Neural progenitor cell (in vitro differentiated cells): Measurements from ENCODE around the gene TECTA. TPM values are rescaled to one million over a fixed set of nuclear protein-coding genes. Genes with fewer than 3 reads are reported as not detected.

Experiments
- DNase-seq: peaks from one replicate; pipeline ENCODE4 v3.0.0-alpha.2; 2016; ENCODE audit warnings: low spot score
- H2AFZ ChIP-seq: fragments of 200-600 bp; sonication (generic); replicated peaks from 2 replicates; pipeline ENCODE4 v1.6.1; 2016; ENCODE audit warnings: antibody characterized with exemption
- H3F3A ChIP-seq: fragments of 200-600 bp; sonication (generic); 2 replicates; pipeline ENCODE4 v1.6.1; 2016; ENCODE audit warnings: antibody characterized with exemption, low read depth
- H3K27ac ChIP-seq: fragments of 200-600 bp; sonication (generic); 2 replicates; pipeline ENCODE4 v1.5.1; 2016; ENCODE audit warnings: mild to moderate bottlenecking
- H3K27me3 ChIP-seq: fragments of 200-600 bp; sonication (generic); 2 replicates; pipeline ENCODE4 v1.6.1; 2016; ENCODE audit warnings: mild to moderate bottlenecking, moderate library complexity
- H3K36me3 ChIP-seq: fragments of 200-600 bp; sonication (generic); 2 replicates; pipeline ENCODE4 v1.5.1; 2016
- H3K4me1 ChIP-seq: fragments of 200-600 bp; sonication (generic); 2 replicates; pipeline ENCODE4 v1.6.1; 2016; ENCODE audit warnings: mixed run types
- H3K4me2 ChIP-seq: fragments of 200-600 bp; sonication (generic); 2 replicates; pipeline ENCODE4 v1.6.1; 2016
- H3K4me3 ChIP-seq: fragments of 200-600 bp; sonication (generic); 2 replicates; pipeline ENCODE4 v1.5.1; 2016
- H3K79me2 ChIP-seq: fragments of 200-600 bp; sonication (generic); 2 replicates; pipeline ENCODE4 v1.6.1; 2016; ENCODE audit warnings: low read depth
- H3K9ac ChIP-seq: fragments of 200-600 bp; sonication (generic); 2 replicates; pipeline ENCODE4 v1.6.1; 2016
- H3K9me3 ChIP-seq: fragments of 200-600 bp; sonication (generic); 2 replicates; pipeline ENCODE4 v1.5.1; 2016; ENCODE audit warnings: low read depth
- H4K20me1 ChIP-seq: fragments of 200-600 bp; sonication (generic); 2 replicates; pipeline ENCODE4 v1.6.1; 2016; ENCODE audit warnings: low read depth
- H3K27ac Mint-ChIP-seq: 3 replicates; pipeline ENCODE4 v1.8.0; 2021; ENCODE audit warnings: mixed read lengths
- H3K27me3 Mint-ChIP-seq: 2 replicates; pipeline ENCODE4 v1.8.0; 2022; ENCODE audit warnings: low read depth, mild to moderate bottlenecking, inconsistent platforms, moderate library complexity, mixed read lengths; ENCODE audit not compliant: insufficient read depth
- H3K36me3 Mint-ChIP-seq: 3 replicates; pipeline ENCODE4 v1.8.0; 2021; ENCODE audit warnings: mixed read lengths
- H3K4me1 Mint-ChIP-seq: 3 replicates; pipeline ENCODE4 v1.8.0; 2021; ENCODE audit warnings: mixed read lengths
- H3K4me3 Mint-ChIP-seq: 3 replicates; pipeline ENCODE4 v1.8.0; 2021; ENCODE audit warnings: mild to moderate bottlenecking, moderate library complexity, mixed read lengths
- H3K9me3 Mint-ChIP-seq: 3 replicates; pipeline ENCODE4 v1.8.0; 2020; ENCODE audit warnings: mixed read lengths
- CTCF ChIP-seq: fragments of 200-600 bp; sonication (generic); IDR thresholded peaks from 2 replicates; pipeline ENCODE4 v1.5.1; 2017; ENCODE audit warnings: antibody characterized with exemption, mild to moderate bottlenecking
- EZH2 ChIP-seq: fragments of 200-600 bp; sonication (generic); IDR thresholded peaks from 2 replicates; pipeline ENCODE4 v1.6.1; 2017; ENCODE audit warnings: antibody characterized with exemption, mild to moderate bottlenecking, moderate library complexity
- EZH2phosphoT487 ChIP-seq: fragments of 200-600 bp; sonication (generic); IDR thresholded peaks from 2 replicates; pipeline ENCODE4 v1.6.1; 2017; ENCODE audit warnings: antibody characterized with exemption
- total RNA-seq: library from RNA; depleted of rRNA; stranded (reverse); fragments of >200 nt; gene quantifications from 2 replicates; pipeline ENCODE4 v1.2.3, GENCODE V29; 2015; ENCODE audit warnings: low replicate concordance

TECTA gene
- total RNA-seq, 1 donor from 2014 or later, result 0.84 TPM

- peaks cover 4% of the 10 kb centered on the region for H3K27me3 Mint-ChIP-seq
- Histone ChIP-seq H3F3A (no peaks in the 10 kb centered on the region), H3K79me2 (no peaks in the 10 kb centered on the region), H3K4me3 (no peak overlapping the region), H3K27ac (no peak overlapping the region), H3K27me3 (no peaks in the 10 kb centered on the region), H3K36me3 (no peaks in the 10 kb centered on the region), H3K9me3 (no peaks in the 10 kb centered on the region), H3K4me2 (no peak overlapping the region), H2AFZ (no peak overlapping the region), H3K4me1 (no peaks in the 10 kb centered on the region), H4K20me1 (no peaks in the 10 kb centered on the region), H3K9ac (no peak overlapping the region)
- DNase-seq, result no peak
- TF ChIP-seq CTCF (no peak), EZH2phosphoT487 (no peak), EZH2 (no peak)
- H3K27ac Mint-ChIP-seq, result no peak overlapping the region
- no peaks in the 10 kb centered on the region for H3K36me3 Mint-ChIP-seq
- peaks cover 12% of the 10 kb centered on the region for H3K4me1 Mint-ChIP-seq
- H3K4me3 Mint-ChIP-seq, result no peak overlapping the region
- H3K9me3 Mint-ChIP-seq, result no peaks in the 10 kb centered on the region
Measured at GRCh38 chr11:121141066-121141465, 40.0 kb downstream of the TECTA start.

- Histone ChIP-seq H3K9me3 (no peaks in the 10 kb centered on the region), H2AFZ (no peak overlapping the region), H3K27ac (no peak overlapping the region), H3K79me2 (no peaks in the 10 kb centered on the region), H3K36me3 (no peaks in the 10 kb centered on the region), H4K20me1 (no peaks in the 10 kb centered on the region), H3K4me1 (no peaks in the 10 kb centered on the region), H3K27me3 (no peaks in the 10 kb centered on the region), H3K4me3 (no peak overlapping the region), H3F3A (no peaks in the 10 kb centered on the region), H3K4me2 (no peak overlapping the region), H3K9ac (no peak overlapping the region)
- Mint-ChIP-seq H3K4me1 (peaks cover 21% of the 10 kb centered on the region), H3K9me3 (no peaks in the 10 kb centered on the region), H3K27ac (no peak overlapping the region), H3K4me3 (no peak overlapping the region), H3K36me3 (no peaks in the 10 kb centered on the region), H3K27me3 (peaks cover 3% of the 10 kb centered on the region)
- DNase-seq, result no peak
- TF ChIP-seq EZH2phosphoT487 (no peak), CTCF (no peak), EZH2 (no peak)
Measured at GRCh38 chr11:121143921-121144320, 42.9 kb downstream of the TECTA start.

GRCh38 chr11:121144723-121145122 is 43.7 kb downstream of the TECTA start:
- Mint-ChIP-seq H3K27me3 (peaks cover 3% of the 10 kb centered on the region), H3K36me3 (no peaks in the 10 kb centered on the region), H3K4me1 (peaks cover 21% of the 10 kb centered on the region), H3K9me3 (no peaks in the 10 kb centered on the region), H3K27ac (no peak overlapping the region), H3K4me3 (no peak overlapping the region)
- Histone ChIP-seq H3K27me3 (no peaks in the 10 kb centered on the region), H3K4me1 (no peaks in the 10 kb centered on the region), H2AFZ (no peak overlapping the region), H3K27ac (no peak overlapping the region), H3K4me3 (no peak overlapping the region), H3K9me3 (no peaks in the 10 kb centered on the region), H3K4me2 (no peak overlapping the region), H4K20me1 (no peaks in the 10 kb centered on the region), H3K9ac (no peak overlapping the region), H3K36me3 (no peaks in the 10 kb centered on the region), H3F3A (no peaks in the 10 kb centered on the region), H3K79me2 (no peaks in the 10 kb centered on the region)
- TF ChIP-seq CTCF, result no peak
- TF ChIP-seq EZH2, result no peak
- no peak for TF ChIP-seq EZH2phosphoT487
- DNase-seq, result no peak

GRCh38 chr11:121145826-121146225 is 44.8 kb downstream of the TECTA start:
- H3K4me3 ChIP-seq, result no peak overlapping the region
- H3K4me2 ChIP-seq, result no peak overlapping the region
- no peaks in the 10 kb centered on the region for H4K20me1 ChIP-seq
- no peak for DNase-seq
- Mint-ChIP-seq H3K27ac (no peak overlapping the region), H3K4me1 (peaks cover 18% of the 10 kb centered on the region), H3K9me3 (no peaks in the 10 kb centered on the region), H3K4me3 (no peak overlapping the region), H3K27me3 (peaks cover 3% of the 10 kb centered on the region), H3K36me3 (peaks cover 3% of the 10 kb centered on the region)
- H3F3A ChIP-seq, result no peaks in the 10 kb centered on the region
- H3K4me1 ChIP-seq, result no peaks in the 10 kb centered on the region
- no peaks in the 10 kb centered on the region for H3K27me3 ChIP-seq
- H3K9me3 ChIP-seq, result no peaks in the 10 kb centered on the region
- TF ChIP-seq EZH2phosphoT487, result no peak
- H2AFZ ChIP-seq, result no peak overlapping the region
- H3K36me3 ChIP-seq, result no peaks in the 10 kb centered on the region
- H3K79me2 ChIP-seq, result no peaks in the 10 kb centered on the region
- H3K9ac ChIP-seq, result no peak overlapping the region
- H3K27ac ChIP-seq, result no peak overlapping the region
